HepG2 (cell line): ENCODE data around the gene DYNLL2. TPM values are rescaled to one million over a fixed set of nuclear protein-coding genes. Genes with fewer than 3 reads are reported as not detected.

ENCODE experiments used
- ATAC-seq: fragments of 200-7000 bp; cut with Tn5 transposase; 3 replicates; pipeline ENCODE4 v1.9.1; 2020; ENCODE audit warnings: mild to moderate bottlenecking, moderate library complexity
- BruUV-seq: library from RNA; stranded (reverse); fragments of 400-500 nt; replicated peaks from 2 replicates; lab custom pipeline; 2021; lab: Mats Ljungman, UMichigan
- CTCF ChIA-PET: fragments of 300-600 bp; formaldehyde crosslinking; extraction: SDS; loops from one replicate; lab custom pipeline; 2021; ENCODE audit warnings: low total read pairs, inconsistent platforms, low intra/inter-chr PET ratio; lab: Yijun Ruan, JAX
- POLR2A ChIA-PET: fragments of 350-600 bp; sonication (Branson Sonifier 250); formaldehyde crosslinking; loops from one replicate; lab custom pipeline; 2020; ENCODE audit warnings: antibody characterized with exemption, inconsistent platforms; lab: Yijun Ruan, JAX
- DNase-seq: peaks from one replicate; pipeline ENCODE4 v3.0.0-alpha.2; 2015; ENCODE audit warnings: low spot score
- FAIRE-seq: peaks from 3 replicates; lab custom pipeline; 2011; peaks lifted over from hg19 to GRCh38; lab: Jason Lieb, UNC
- H2AFZ ChIP-seq: one replicate; pipeline ENCODE4 v1.6.1; 2011; ENCODE audit warnings: low read length, inconsistent platforms
- H3K27ac ChIP-seq: fragments of 300-600 bp; 3 replicates; pipeline ENCODE4 v1.8.0; 2011; ENCODE audit warnings: mixed run types, mild to moderate bottlenecking, mixed read lengths, low read length, inconsistent platforms; ENCODE audit not compliant: insufficient read depth; ENCODE audit errors: extremely low read length
- H3K27me3 ChIP-seq, 2 experiments: fragments of 200-600 bp in 1 of 2; 2 replicates in 1 of 2; 3 replicates in 1 of 2; pipeline versions ENCODE4 v1.6.0 to v1.8.0; 2011; ENCODE audit warnings: low read length in 2 of 2, mild to moderate bottlenecking in 2 of 2, moderate library complexity in 2 of 2, inconsistent platforms in 1 of 2; ENCODE audit not compliant: insufficient read depth in 2 of 2, control insufficient read depth in 1 of 2
- H3K36me3 ChIP-seq, 2 experiments: fragments of 200-600 bp in 1 of 2; replicated peaks in 1 of 2; 2 replicates in 1 of 2; 3 replicates in 1 of 2; pipeline versions ENCODE4 v1.5.1 to v1.8.0; 2011; ENCODE audit warnings: low read length in 2 of 2, inconsistent platforms in 1 of 2; ENCODE audit not compliant: insufficient read depth in 2 of 2, control insufficient read depth in 1 of 2
- H3K4me1 ChIP-seq: 2 replicates; pipeline ENCODE4 v1.5.1; 2012; ENCODE audit warnings: low read length, inconsistent platforms; ENCODE audit not compliant: insufficient read depth
- H3K4me2 ChIP-seq: 2 replicates; pipeline ENCODE4 v1.6.0; 2011; ENCODE audit warnings: low read depth, low read length, inconsistent platforms
- H3K4me3 ChIP-seq, 3 experiments: fragments of 200-600 bp in 1 of 3; sonication (generic), shearing (Covaris generic) in 1 of 3; replicated peaks in 1 of 3; 2 replicates each; pipeline ENCODE4 v1.5.1; 2011 to 2016; ENCODE audit warnings: low read length in 3 of 3, inconsistent platforms in 2 of 3, low read depth in 2 of 3, mild to moderate bottlenecking in 2 of 3, control low read depth in 1 of 3, mixed read lengths in 1 of 3; ENCODE audit not compliant: insufficient read depth in 1 of 3
- H3K79me2 ChIP-seq: one replicate; pipeline ENCODE4 v1.6.1; 2011; ENCODE audit warnings: low read length, inconsistent platforms; ENCODE audit not compliant: insufficient read depth
- H3K9ac ChIP-seq: 2 replicates; pipeline ENCODE4 v1.6.0; 2011; ENCODE audit warnings: mild to moderate bottlenecking, low read depth, low read length, inconsistent platforms; ENCODE audit not compliant: insufficient read depth
- H3K9me3 ChIP-seq: 2 replicates; pipeline ENCODE4 v1.5.1; 2012; ENCODE audit warnings: mild to moderate bottlenecking, low read length
- H4K20me1 ChIP-seq: 2 replicates; pipeline ENCODE4 v1.6.0; 2011; ENCODE audit warnings: inconsistent platforms, mild to moderate bottlenecking, low read length, moderate library complexity; ENCODE audit not compliant: insufficient read depth
- MIXL1 ChIP-seq: IDR thresholded peaks from 2 replicates; pipeline ENCODE4 v1.6.1; 2016
- NR2C2 ChIP-seq: sonication (generic); formaldehyde crosslinking; IDR thresholded peaks from 2 replicates; pipeline ENCODE4 v1.4.0; 2020; ENCODE audit warnings: missing genetic modification reagents, mild to moderate bottlenecking, moderate library complexity, borderline replicate concordance
- RBAK ChIP-seq: sonication (generic); formaldehyde crosslinking; IDR thresholded peaks from 2 replicates; pipeline ENCODE4 v1.5.1; 2020; ENCODE audit warnings: mild to moderate bottlenecking, missing genetic modification reagents
- SOX5 ChIP-seq: IDR thresholded peaks from 2 replicates; pipeline ENCODE4 v1.6.1; 2016; ENCODE audit warnings: borderline replicate concordance
- WIZ ChIP-seq: sonication (generic); formaldehyde crosslinking; IDR thresholded peaks from 2 replicates; pipeline ENCODE4 v1.5.1; 2020; ENCODE audit warnings: mild to moderate bottlenecking, missing genetic modification reagents
- ZFP36L2 ChIP-seq: sonication (generic); formaldehyde crosslinking; IDR thresholded peaks from 2 replicates; pipeline ENCODE4 v1.4.0; 2020; ENCODE audit warnings: missing genetic modification reagents
- ZNF3 ChIP-seq: IDR thresholded peaks from 2 replicates; pipeline ENCODE4 v1.7.0; 2017; ENCODE audit warnings: inconsistent platforms
- ZNF558 ChIP-seq: sonication (generic); formaldehyde crosslinking; IDR thresholded peaks from 2 replicates; pipeline ENCODE4 v1.9.0; 2022; ENCODE audit warnings: mild to moderate bottlenecking, missing genetic modification reagents, borderline replicate concordance
- ZNF737 ChIP-seq: sonication (generic); formaldehyde crosslinking; IDR thresholded peaks from 2 replicates; pipeline ENCODE4 v1.5.0; 2020; ENCODE audit warnings: missing genetic modification reagents, mild to moderate bottlenecking, borderline replicate concordance
- ZNF75D ChIP-seq: sonication (generic); formaldehyde crosslinking; IDR thresholded peaks from 2 replicates; pipeline ENCODE4 v1.8.1; 2023; ENCODE audit warnings: missing genetic modification reagents, mild to moderate bottlenecking, borderline replicate concordance
- ZNF879 ChIP-seq: sonication (generic); formaldehyde crosslinking; IDR thresholded peaks from 2 replicates; pipeline ENCODE4 v1.8.1; 2023; ENCODE audit warnings: missing genetic modification reagents
- ZSCAN21 ChIP-seq: sonication (generic); formaldehyde crosslinking; IDR thresholded peaks from 2 replicates; pipeline ENCODE4 v1.8.0; 2022; ENCODE audit warnings: mild to moderate bottlenecking, missing genetic modification reagents, moderate library complexity, borderline replicate concordance
- ZZZ3 ChIP-seq: sonication (generic); formaldehyde crosslinking; IDR thresholded peaks from 2 replicates; pipeline ENCODE4 v1.4.0; 2020; ENCODE audit warnings: missing genetic modification reagents, mild to moderate bottlenecking, borderline replicate concordance
- WGBS: methylation state at CpG from one replicate; pipeline ENCODE4 v1.1.6; 2017; ENCODE audit warnings: low lambda C conversion rate; 5-methylcytosine and 5-hydroxymethylcytosine counted together
- in situ Hi-C: cut with HindIII; loops from 2 replicates; pipeline ENCODE4 v1.10.0; 2017; ENCODE audit warnings: low pct_unique_long_range_greater_than_20kb; ENCODE audit not compliant: extremely low pct_ligation_motif_present
- intact Hi-C: fragments of 100-400 bp; cut with micrococcal nuclease; formaldehyde crosslinking; loops from one replicate; pipeline ENCODE4 v1.10.0; 2022; ENCODE audit not compliant: unreplicated experiment
- polyA plus RNA-seq, 8 experiments: library from polyadenylated mRNA; depleted of rRNA in 3 of 8; stranded (reverse) in 7 of 8; unstranded in 1 of 8; fragments of >200 nt; fragmentation: Illumina TruSeq in 4 of 8; extraction: Trizol in 4 of 8; gene quantifications; 2 replicates each; pipeline versions ENCODE4 v1.2.1 to v1.2.3, GENCODE V29; 2011 to 2016; ENCODE audit warnings: low read depth in 4 of 8, missing spikeins in 1 of 8, mixed read lengths in 1 of 8; ENCODE audit not compliant: insufficient read depth in 1 of 8
- total RNA-seq, 5 experiments: library from RNA; depleted of rRNA; stranded (reverse); fragments of >200 nt; fragmentation: Illumina TruSeq; extraction: Trizol; gene quantifications; 2 replicates each; pipeline ENCODE4 v1.2.3, GENCODE V29; 2016; ENCODE audit warnings: low read depth in 1 of 5
- TF ChIP-seq, protein P1 (sequence below): sonication (generic); formaldehyde crosslinking; conservative IDR thresholded peaks from 2 replicates; pipeline ENCODE4 v1.8.0; 2022; ENCODE audit warnings: mild to moderate bottlenecking, moderate library complexity, missing genetic modification reagents
- TF ChIP-seq, protein P2 (sequence below): sonication (generic); formaldehyde crosslinking; conservative IDR thresholded peaks from 2 replicates; pipeline ENCODE4 v1.8.0; 2022; ENCODE audit warnings: low read depth, missing genetic modification reagents
- TF ChIP-seq, protein P3 (sequence below): sonication (generic); formaldehyde crosslinking; conservative IDR thresholded peaks from 2 replicates; pipeline ENCODE4 v1.8.1; 2023; ENCODE audit warnings: missing genetic modification reagents
- TF ChIP-seq, protein P4 (sequence below): sonication (generic); formaldehyde crosslinking; IDR thresholded peaks from 2 replicates; pipeline ENCODE4 v1.4.0; 2020; ENCODE audit warnings: mild to moderate bottlenecking, low read depth, missing genetic modification reagents
- TF ChIP-seq, protein P5 (sequence below): sonication (generic); formaldehyde crosslinking; IDR thresholded peaks from 2 replicates; pipeline ENCODE4 v1.4.0; 2020; ENCODE audit warnings: mild to moderate bottlenecking, missing genetic modification reagents

DYNLL2 gene
- total and polyA plus RNA-seq, 2 of the 13 experiments (the other 11 are each of a cell fraction or from before 2014, with no cell fraction given): 9.5 to 29.0 TPM

DNA sequence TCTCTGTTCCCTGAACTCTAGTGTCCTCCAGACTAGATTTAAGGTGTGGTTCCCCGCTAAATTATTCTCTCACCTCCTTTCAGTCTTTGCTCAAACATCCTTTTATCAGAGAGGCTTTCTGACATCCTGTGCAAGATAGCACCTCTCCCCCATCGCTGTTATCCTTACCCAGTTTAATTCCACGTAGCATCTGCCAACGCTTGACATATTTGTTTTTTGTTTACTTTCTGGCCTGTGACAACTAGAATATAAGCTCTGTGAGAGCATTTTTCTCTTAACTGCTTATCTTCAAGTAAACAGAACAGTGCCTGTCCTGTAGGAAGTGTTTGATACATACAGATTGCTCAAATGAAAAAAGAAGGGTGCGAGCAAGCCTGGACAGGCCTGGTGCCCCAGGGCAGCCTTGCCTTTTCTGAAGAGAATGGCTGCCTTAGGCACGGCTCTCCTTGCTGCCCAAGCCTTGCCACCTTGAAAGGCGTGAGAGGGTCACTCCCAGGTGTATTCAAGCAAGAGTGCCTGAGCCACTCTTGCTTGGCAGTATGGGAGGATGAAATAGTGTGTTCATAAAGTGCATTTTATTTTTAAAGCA lies 9.7 kb downstream of the DYNLL2 start:
- Histone ChIP-seq H3K4me3 (no peak overlapping the region), H3K36me3 (peaks cover 21 to 48% of the 10 kb centered on the region in 2 experiments), H3K4me1 (peaks cover 31% of the 10 kb centered on the region), H3K79me2 (peaks cover 15% of the 10 kb centered on the region), H2AFZ (no peak overlapping the region), H4K20me1 (peaks cover 12% of the 10 kb centered on the region), H3K9me3 (no peaks in the 10 kb centered on the region), H3K9ac (no peak overlapping the region), H3K27ac (no peak overlapping the region), H3K27me3 (no peaks in the 10 kb centered on the region), H3K4me2 (no peak overlapping the region)
- in situ Hi-C loops: no loop called here
- FAIRE-seq (no peak), ATAC-seq (no peak), DNase-seq (no peak)
- intact Hi-C loops: no loop called here
- ChIA-PET POLR2A (no interaction called here), CTCF (no interaction called here)
- 81% methylated on average over 7 of the region's 7 CpGs for WGBS
- no TSS peak for BruUV-seq
- TF ChIP-seq SOX5 (CRISPR knock-in tag): no peak
- no peak for TF ChIP-seq NR2C2 (CRISPR knock-in tag)
- TF ChIP-seq, protein P1, sequence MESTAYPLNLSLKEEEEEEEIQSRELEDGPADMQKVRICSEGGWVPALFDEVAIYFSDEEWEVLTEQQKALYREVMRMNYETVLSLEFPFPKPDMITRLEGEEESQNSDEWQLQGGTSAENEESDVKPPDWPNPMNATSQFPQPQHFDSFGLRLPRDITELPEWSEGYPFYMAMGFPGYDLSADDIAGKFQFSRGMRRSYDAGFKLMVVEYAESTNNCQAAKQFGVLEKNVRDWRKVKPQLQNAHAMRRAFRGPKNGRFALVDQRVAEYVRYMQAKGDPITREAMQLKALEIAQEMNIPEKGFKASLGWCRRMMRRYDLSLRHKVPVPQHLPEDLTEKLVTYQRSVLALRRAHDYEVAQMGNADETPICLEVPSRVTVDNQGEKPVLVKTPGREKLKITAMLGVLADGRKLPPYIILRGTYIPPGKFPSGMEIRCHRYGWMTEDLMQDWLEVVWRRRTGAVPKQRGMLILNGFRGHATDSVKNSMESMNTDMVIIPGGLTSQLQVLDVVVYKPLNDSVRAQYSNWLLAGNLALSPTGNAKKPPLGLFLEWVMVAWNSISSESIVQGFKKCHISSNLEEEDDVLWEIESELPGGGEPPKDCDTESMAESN (CRISPR knock-in tag): no peak
- TF ChIP-seq ZNF75D (CRISPR knock-in tag): no peak
- TF ChIP-seq ZNF737 (CRISPR knock-in tag): no peak
- TF ChIP-seq ZSCAN21 (CRISPR knock-in tag): no peak
- no peak for TF ChIP-seq WIZ (CRISPR knock-in tag)
- TF ChIP-seq ZNF3 (CRISPR knock-in tag): no peak
- no peak for TF ChIP-seq RBAK (CRISPR knock-in tag)
- TF ChIP-seq, protein P2, sequence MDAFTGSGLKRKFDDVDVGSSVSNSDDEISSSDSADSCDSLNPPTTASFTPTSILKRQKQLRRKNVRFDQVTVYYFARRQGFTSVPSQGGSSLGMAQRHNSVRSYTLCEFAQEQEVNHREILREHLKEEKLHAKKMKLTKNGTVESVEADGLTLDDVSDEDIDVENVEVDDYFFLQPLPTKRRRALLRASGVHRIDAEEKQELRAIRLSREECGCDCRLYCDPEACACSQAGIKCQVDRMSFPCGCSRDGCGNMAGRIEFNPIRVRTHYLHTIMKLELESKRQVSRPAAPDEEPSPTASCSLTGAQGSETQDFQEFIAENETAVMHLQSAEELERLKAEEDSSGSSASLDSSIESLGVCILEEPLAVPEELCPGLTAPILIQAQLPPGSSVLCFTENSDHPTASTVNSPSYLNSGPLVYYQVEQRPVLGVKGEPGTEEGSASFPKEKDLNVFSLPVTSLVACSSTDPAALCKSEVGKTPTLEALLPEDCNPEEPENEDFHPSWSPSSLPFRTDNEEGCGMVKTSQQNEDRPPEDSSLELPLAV (CRISPR knock-in tag): no peak
- TF ChIP-seq, protein P3, sequence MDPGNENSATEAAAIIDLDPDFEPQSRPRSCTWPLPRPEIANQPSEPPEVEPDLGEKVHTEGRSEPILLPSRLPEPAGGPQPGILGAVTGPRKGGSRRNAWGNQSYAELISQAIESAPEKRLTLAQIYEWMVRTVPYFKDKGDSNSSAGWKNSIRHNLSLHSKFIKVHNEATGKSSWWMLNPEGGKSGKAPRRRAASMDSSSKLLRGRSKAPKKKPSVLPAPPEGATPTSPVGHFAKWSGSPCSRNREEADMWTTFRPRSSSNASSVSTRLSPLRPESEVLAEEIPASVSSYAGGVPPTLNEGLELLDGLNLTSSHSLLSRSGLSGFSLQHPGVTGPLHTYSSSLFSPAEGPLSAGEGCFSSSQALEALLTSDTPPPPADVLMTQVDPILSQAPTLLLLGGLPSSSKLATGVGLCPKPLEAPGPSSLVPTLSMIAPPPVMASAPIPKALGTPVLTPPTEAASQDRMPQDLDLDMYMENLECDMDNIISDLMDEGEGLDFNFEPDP (CRISPR knock-in tag): no peak
- no peak for TF ChIP-seq MIXL1 (CRISPR knock-in tag)
- TF ChIP-seq, protein P4, sequence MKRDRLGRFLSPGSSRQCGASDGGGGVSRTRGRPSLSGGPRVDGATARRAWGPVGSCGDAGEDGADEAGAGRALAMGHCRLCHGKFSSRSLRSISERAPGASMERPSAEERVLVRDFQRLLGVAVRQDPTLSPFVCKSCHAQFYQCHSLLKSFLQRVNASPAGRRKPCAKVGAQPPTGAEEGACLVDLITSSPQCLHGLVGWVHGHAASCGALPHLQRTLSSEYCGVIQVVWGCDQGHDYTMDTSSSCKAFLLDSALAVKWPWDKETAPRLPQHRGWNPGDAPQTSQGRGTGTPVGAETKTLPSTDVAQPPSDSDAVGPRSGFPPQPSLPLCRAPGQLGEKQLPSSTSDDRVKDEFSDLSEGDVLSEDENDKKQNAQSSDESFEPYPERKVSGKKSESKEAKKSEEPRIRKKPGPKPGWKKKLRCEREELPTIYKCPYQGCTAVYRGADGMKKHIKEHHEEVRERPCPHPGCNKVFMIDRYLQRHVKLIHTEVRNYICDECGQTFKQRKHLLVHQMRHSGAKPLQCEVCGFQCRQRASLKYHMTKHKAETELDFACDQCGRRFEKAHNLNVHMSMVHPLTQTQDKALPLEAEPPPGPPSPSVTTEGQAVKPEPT (CRISPR knock-in tag): no peak
- no peak for TF ChIP-seq ZZZ3 (CRISPR knock-in tag)
- TF ChIP-seq, protein P5, sequence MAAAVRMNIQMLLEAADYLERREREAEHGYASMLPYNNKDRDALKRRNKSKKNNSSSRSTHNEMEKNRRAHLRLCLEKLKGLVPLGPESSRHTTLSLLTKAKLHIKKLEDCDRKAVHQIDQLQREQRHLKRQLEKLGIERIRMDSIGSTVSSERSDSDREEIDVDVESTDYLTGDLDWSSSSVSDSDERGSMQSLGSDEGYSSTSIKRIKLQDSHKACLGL (CRISPR knock-in tag): no peak
- TF ChIP-seq ZFP36L2 (CRISPR knock-in tag): no peak
- TF ChIP-seq ZNF558: no peak
- TF ChIP-seq ZNF879 (CRISPR knock-in tag): no peak
